Esophagus muscularis mucosa (tissue), 3 donors: ENCODE results near the gene PRKN.

Experiments used
- CTCF ChIP-seq, 3 experiments: fragments of 200-600 bp in 2 of 3; fragments of 450-650 bp in 1 of 3; sonication (generic) in 2 of 3; IDR thresholded peaks; one replicate each; pipeline ENCODE4 v1.5.1; 2017 to 2019; ENCODE audit warnings: antibody characterized with exemption in 3 of 3, mild to moderate bottlenecking in 2 of 3, moderate library complexity in 1 of 3
- POLR2A ChIP-seq: fragments of 450-650 bp; IDR thresholded peaks from one replicate; pipeline ENCODE4 v1.6.1; 2017; ENCODE audit warnings: antibody characterized with exemption, moderate library complexity, mild to moderate bottlenecking, low read depth

GRCh38 chr6:161961046-161961445 is 766.5 kb downstream of the PRKN start:
- TF ChIP-seq CTCF (IDR thresholded peaks at IDR 0.05) (no peak), POLR2A (no peak)
